Measurements from ENCODE around the gene KLF7.

DNA sequence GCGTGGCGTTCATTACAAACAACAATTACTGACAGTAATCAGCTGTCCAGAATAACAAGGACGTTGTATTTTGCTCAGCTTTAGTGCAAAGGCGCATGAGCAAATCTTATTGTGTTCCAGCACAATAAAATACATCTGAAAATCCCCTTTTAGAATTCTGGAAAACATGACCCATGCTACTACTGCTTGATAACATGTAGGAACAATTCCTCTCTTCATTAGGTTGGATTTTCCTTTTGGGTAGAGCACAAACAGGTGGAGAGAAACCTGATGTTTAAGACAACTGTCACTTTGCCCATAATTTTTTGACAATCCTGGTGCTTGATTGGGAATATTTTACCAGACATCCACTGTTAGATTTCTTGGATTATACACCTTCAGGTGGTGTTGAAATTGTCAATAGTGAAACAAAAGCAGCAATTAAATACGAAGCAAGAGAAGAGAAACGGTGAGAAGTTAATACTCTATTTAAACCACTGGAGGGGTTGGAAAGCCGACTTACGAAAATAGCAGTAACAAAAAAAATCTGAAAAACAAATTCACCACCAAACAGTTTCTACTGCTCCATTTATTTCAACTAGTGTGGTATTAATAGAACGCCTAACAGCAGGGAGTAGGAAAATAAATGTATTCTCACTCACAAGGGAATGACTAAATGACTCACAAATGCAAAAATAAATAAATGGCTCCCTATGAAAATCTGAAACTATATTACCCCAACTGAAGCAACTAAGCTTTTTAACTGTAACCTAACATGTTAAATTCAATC, 123.8 kb downstream of the KLF7 start:
- TF ChIP-seq, protein P1, sequence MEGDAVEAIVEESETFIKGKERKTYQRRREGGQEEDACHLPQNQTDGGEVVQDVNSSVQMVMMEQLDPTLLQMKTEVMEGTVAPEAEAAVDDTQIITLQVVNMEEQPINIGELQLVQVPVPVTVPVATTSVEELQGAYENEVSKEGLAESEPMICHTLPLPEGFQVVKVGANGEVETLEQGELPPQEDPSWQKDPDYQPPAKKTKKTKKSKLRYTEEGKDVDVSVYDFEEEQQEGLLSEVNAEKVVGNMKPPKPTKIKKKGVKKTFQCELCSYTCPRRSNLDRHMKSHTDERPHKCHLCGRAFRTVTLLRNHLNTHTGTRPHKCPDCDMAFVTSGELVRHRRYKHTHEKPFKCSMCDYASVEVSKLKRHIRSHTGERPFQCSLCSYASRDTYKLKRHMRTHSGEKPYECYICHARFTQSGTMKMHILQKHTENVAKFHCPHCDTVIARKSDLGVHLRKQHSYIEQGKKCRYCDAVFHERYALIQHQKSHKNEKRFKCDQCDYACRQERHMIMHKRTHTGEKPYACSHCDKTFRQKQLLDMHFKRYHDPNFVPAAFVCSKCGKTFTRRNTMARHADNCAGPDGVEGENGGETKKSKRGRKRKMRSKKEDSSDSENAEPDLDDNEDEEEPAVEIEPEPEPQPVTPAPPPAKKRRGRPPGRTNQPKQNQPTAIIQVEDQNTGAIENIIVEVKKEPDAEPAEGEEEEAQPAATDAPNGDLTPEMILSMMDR (IDR thresholded peaks at IDR 0.05) = no peak
- TF ChIP-seq POLR2A (IDR thresholded peaks at IDR 0.05) (no peak), POLR2AphosphoS5 (IDR thresholded peaks at IDR 0.05; ENCODE audit: insufficient read depth in 1 of 2, low read depth in 1 of 2) (no peak)
